Panc1 (cell line): ENCODE data around the gene GRIN1.

Experiments used
- CTCF ChIP-seq: fragments of 450-650 bp; IDR thresholded peaks from 2 replicates; pipeline ENCODE4 v1.5.1; 2017; ENCODE audit warnings: mild to moderate bottlenecking
- SIN3A ChIP-seq: IDR thresholded peaks from 2 replicates; pipeline ENCODE4 v1.6.1; 2012; ENCODE audit warnings: low read depth, mild to moderate bottlenecking, low read length, moderate library complexity, borderline replicate concordance; ENCODE audit not compliant: insufficient read depth

- TF ChIP-seq CTCF (no peak), SIN3A (no peak)
Observed at GRCh38 chr9:137174722-137175293, 35.9 kb downstream of the GRIN1 start.
